Measurements from ENCODE around the gene GRK5.

Gene GRK5

DNA sequence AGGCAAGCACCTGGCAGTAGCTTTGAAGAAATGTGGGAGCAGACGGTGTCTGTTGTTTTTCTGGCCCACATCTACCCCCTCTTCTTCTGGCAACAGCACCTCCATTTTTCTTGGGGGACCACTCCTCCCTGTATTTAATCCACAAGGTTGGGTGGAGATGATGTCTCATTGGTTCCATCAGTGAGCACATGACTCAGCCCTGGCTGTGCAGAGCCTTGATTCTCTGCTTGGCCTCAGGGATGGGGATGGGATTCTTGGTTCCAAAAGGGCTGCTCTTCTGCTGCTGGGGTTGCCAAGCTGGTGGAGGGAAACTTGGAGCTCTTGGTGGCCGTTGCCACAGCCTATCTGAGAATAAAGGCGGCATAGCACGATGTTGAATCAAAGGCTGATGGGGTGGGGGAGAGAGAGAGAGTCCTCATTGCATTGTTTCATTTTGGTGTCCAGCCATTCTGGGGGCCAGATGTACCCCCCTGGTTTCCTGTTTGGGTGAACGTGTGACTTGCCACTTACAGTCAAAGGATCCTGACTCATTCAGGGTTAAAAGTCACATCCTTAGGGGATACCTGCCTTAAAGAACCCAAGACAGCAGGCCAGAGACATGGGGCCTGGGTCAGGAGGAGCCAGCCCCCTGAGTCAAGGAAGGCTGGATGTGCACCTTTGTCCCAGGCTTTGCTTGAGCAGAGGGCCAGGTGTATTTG lies 25.9 kb downstream of the GRK5 start:
- Histone ChIP-seq H4K20me1 (ENCODE audit: insufficient read depth, low read length, poor library complexity, severe bottlenecking) (no peaks in the 10 kb centered on the region), H3K4me2 (ENCODE audit: low read depth, low read length, poor library complexity, severe bottlenecking) (no peak overlapping the region), H3K36me3 (ENCODE audit: insufficient read depth, low read length) (no peaks in the 10 kb centered on the region), H3K4me3 (ENCODE audit: low read length, poor library complexity, severe bottlenecking) (no peak overlapping the region), H3K27me3 (ENCODE audit: insufficient read depth, low read length, poor library complexity, severe bottlenecking) (no peaks in the 10 kb centered on the region), H3K79me2 (ENCODE audit: insufficient read depth, low read length) (peaks cover 24% of the 10 kb centered on the region; the same call in 1 of the 2 replicates), H3K4me1 (ENCODE audit: insufficient read depth, low read length, poor library complexity, severe bottlenecking) (peaks cover 25% of the 10 kb centered on the region), H3K9me3 (ENCODE audit: insufficient read depth, low read depth, low read length) (no peaks in the 10 kb centered on the region), H3K9ac (ENCODE audit: low read depth, low read length, poor library complexity, severe bottlenecking) (no peak overlapping the region), H3K9me2 (replicated peaks; ENCODE audit: low read depth, low read length) (no peaks in the 10 kb centered on the region), H2AFZ (ENCODE audit: low read length) (no peak overlapping the region), H3F3A (ENCODE audit: low read depth) (0 out of 2 replicates have a peak, but pooled peaks cover 4% of the 10 kb centered on the region)
- TF ChIP-seq EZH2phosphoT487 (IDR thresholded peaks at IDR 0.05; ENCODE audit: borderline replicate concordance) = no peak
- TF ChIP-seq, protein P1, sequence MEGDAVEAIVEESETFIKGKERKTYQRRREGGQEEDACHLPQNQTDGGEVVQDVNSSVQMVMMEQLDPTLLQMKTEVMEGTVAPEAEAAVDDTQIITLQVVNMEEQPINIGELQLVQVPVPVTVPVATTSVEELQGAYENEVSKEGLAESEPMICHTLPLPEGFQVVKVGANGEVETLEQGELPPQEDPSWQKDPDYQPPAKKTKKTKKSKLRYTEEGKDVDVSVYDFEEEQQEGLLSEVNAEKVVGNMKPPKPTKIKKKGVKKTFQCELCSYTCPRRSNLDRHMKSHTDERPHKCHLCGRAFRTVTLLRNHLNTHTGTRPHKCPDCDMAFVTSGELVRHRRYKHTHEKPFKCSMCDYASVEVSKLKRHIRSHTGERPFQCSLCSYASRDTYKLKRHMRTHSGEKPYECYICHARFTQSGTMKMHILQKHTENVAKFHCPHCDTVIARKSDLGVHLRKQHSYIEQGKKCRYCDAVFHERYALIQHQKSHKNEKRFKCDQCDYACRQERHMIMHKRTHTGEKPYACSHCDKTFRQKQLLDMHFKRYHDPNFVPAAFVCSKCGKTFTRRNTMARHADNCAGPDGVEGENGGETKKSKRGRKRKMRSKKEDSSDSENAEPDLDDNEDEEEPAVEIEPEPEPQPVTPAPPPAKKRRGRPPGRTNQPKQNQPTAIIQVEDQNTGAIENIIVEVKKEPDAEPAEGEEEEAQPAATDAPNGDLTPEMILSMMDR (conservative IDR thresholded peaks at IDR 0.05; ENCODE audit: low read length) = no peak

DNA sequence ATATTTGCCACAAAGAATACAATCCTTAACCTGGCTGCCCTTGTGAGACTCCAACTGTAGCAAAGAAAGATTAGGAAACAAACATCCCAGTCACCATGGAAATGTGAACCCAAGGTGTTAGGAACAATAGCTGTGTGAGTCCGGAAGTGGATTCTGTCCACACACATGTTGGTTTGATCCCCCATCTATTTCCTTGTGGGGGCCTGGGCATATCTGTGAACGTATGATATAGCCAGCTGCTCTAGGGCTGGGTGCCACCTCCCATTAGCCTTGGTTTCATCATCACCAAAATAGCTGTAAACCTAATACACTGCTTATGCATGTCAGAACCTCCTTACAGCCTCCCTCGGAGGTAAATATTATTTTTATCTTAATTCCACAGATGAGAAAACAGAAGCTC lies 26.4 kb downstream of the GRK5 start:
- TF ChIP-seq, protein P1 (conservative IDR thresholded peaks at IDR 0.05; ENCODE audit: low read length) = no peak
- no peak for TF ChIP-seq EZH2phosphoT487 (IDR thresholded peaks at IDR 0.05; ENCODE audit: borderline replicate concordance)
- no peaks in the 10 kb centered on the region for H3K27me3 ChIP-seq (ENCODE audit: insufficient read depth, low read length, poor library complexity, severe bottlenecking)
- no peak overlapping the region for H3K4me2 ChIP-seq (ENCODE audit: low read depth, low read length, poor library complexity, severe bottlenecking)
- peaks cover 21% of the 10 kb centered on the region; the same call in 1 of the 2 replicates for H3K79me2 ChIP-seq (ENCODE audit: insufficient read depth, low read length)
- no peaks in the 10 kb centered on the region for H3K36me3 ChIP-seq (ENCODE audit: insufficient read depth, low read length)
- H4K20me1 ChIP-seq (ENCODE audit: insufficient read depth, low read length, poor library complexity, severe bottlenecking) = no peaks in the 10 kb centered on the region
- no peaks in the 10 kb centered on the region for H3K9me2 ChIP-seq (replicated peaks; ENCODE audit: low read depth, low read length)
- no peak overlapping the region for H3K9ac ChIP-seq (ENCODE audit: low read depth, low read length, poor library complexity, severe bottlenecking)
- H3K9me3 ChIP-seq (ENCODE audit: insufficient read depth, low read depth, low read length) = no peaks in the 10 kb centered on the region
- H3K4me3 ChIP-seq (ENCODE audit: low read length, poor library complexity, severe bottlenecking) = no peak overlapping the region
- H2AFZ ChIP-seq (ENCODE audit: low read length) = no peak overlapping the region
- H3K4me1 ChIP-seq (ENCODE audit: insufficient read depth, low read length, poor library complexity, severe bottlenecking) = peaks cover 29% of the 10 kb centered on the region
- 0 out of 2 replicates have a peak, but pooled peaks cover 4% of the 10 kb centered on the region for H3F3A ChIP-seq (ENCODE audit: low read depth)

DNA sequence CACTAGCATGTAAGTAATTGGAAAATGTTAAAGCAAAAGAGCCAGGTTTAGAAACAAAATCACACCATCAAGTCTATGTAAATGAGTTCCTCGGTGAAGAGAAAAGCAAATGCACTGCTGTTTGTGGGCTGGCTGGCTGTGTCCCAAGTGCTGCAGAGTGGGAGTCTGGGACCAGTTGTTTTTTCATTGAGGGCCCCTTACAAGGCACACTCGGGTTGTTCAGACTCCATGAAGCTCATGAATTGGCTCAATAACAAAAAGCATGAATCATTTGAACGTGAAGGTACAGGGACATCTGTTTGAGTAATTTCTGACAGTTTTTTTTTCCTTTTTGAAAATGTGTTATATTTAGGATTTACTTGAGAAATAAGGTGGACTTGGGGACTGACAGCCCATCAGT lies 28.0 kb downstream of the GRK5 start:
- H3K4me2 ChIP-seq (ENCODE audit: low read depth, low read length, poor library complexity, severe bottlenecking) = no peak overlapping the region
- H2AFZ ChIP-seq (ENCODE audit: low read length) = no peak overlapping the region
- H3K4me1 ChIP-seq (ENCODE audit: insufficient read depth, low read length, poor library complexity, severe bottlenecking) = peaks cover 29% of the 10 kb centered on the region
- no peaks in the 10 kb centered on the region for H3K36me3 ChIP-seq (ENCODE audit: insufficient read depth, low read length)
- no peaks in the 10 kb centered on the region for H3K9me2 ChIP-seq (replicated peaks; ENCODE audit: low read depth, low read length)
- H4K20me1 ChIP-seq (ENCODE audit: insufficient read depth, low read length, poor library complexity, severe bottlenecking) = no peaks in the 10 kb centered on the region
- H3K79me2 ChIP-seq (ENCODE audit: insufficient read depth, low read length) = peaks cover 14% of the 10 kb centered on the region; the same call in 1 of the 2 replicates
- H3F3A ChIP-seq (ENCODE audit: low read depth) = 0 out of 2 replicates have a peak, but pooled peaks cover 4% of the 10 kb centered on the region
- TF ChIP-seq, protein P1 (conservative IDR thresholded peaks at IDR 0.05; ENCODE audit: low read length) = no peak
- no peak for TF ChIP-seq EZH2phosphoT487 (IDR thresholded peaks at IDR 0.05; ENCODE audit: borderline replicate concordance)
- H3K9ac ChIP-seq (ENCODE audit: low read depth, low read length, poor library complexity, severe bottlenecking) = no peak overlapping the region
- H3K4me3 ChIP-seq (ENCODE audit: low read length, poor library complexity, severe bottlenecking) = no peak overlapping the region
- H3K27me3 ChIP-seq (ENCODE audit: insufficient read depth, low read length, poor library complexity, severe bottlenecking) = no peaks in the 10 kb centered on the region
- no peaks in the 10 kb centered on the region for H3K9me3 ChIP-seq (ENCODE audit: insufficient read depth, low read depth, low read length)

All from Loucy (cell line).